Fibroblast of the aortic adventitia (primary cell): Measurements from ENCODE around the gene CR1. TPM values are rescaled to one million over a fixed set of nuclear protein-coding genes. Genes with fewer than 3 reads are reported as not detected.

Source experiments
- DNase-seq: peaks from one replicate; pipeline ENCODE4 v3.0.0-alpha.2; 2010; ENCODE audit warnings: low read depth
- H3K4me3 ChIP-seq: 2 replicates; pipeline ENCODE4 v1.5.1; 2011; ENCODE audit warnings: low read depth, mild to moderate bottlenecking, control low read depth, low read length, moderate library complexity
- total RNA-seq: library from RNA; depleted of rRNA; stranded (reverse); fragments of >200 nt; gene quantifications from 2 replicates; pipeline ENCODE4 v1.2.3, GENCODE V29; 2012; ENCODE audit warnings: low replicate concordance
- TF ChIP-seq, protein P1 (sequence below): IDR thresholded peaks from 2 replicates; pipeline ENCODE4 v1.5.1; 2011; ENCODE audit warnings: mild to moderate bottlenecking, low read length, control low read depth, inconsistent platforms; ENCODE audit not compliant: insufficient read depth

CR1 gene
- total RNA-seq, 1 donor, result not detected

DNA sequence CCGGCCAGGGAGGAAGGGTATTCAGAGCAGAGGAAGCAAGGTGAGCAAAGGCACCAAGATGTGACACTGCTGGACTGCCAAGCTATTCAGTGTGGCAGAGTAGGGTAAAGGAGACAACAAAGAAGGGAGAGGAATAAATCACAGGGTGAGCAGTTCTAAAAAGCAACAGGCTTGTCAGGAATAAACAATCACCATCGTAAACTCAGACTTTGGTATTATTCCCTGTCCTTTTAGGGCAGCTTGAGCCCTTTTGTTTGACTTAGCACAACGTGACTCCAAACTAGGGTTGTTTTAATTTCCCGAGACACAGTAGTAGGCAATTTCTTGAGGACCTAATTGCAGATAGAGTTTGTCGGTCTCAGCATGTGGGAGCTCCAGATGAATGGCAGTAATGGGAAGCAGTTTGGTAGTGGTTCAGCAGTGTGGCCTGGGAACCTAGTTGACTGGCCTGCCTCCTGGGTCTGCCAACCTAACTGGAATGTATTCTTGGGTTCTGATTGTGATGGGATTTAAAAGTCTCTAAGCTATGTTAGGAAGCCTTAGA is 153.3 kb downstream of the CR1 start:
- DNase-seq, result no peak
- TF ChIP-seq, protein P1, sequence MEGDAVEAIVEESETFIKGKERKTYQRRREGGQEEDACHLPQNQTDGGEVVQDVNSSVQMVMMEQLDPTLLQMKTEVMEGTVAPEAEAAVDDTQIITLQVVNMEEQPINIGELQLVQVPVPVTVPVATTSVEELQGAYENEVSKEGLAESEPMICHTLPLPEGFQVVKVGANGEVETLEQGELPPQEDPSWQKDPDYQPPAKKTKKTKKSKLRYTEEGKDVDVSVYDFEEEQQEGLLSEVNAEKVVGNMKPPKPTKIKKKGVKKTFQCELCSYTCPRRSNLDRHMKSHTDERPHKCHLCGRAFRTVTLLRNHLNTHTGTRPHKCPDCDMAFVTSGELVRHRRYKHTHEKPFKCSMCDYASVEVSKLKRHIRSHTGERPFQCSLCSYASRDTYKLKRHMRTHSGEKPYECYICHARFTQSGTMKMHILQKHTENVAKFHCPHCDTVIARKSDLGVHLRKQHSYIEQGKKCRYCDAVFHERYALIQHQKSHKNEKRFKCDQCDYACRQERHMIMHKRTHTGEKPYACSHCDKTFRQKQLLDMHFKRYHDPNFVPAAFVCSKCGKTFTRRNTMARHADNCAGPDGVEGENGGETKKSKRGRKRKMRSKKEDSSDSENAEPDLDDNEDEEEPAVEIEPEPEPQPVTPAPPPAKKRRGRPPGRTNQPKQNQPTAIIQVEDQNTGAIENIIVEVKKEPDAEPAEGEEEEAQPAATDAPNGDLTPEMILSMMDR, result no peak
- H3K4me3 ChIP-seq, result no peak overlapping the region

DNA sequence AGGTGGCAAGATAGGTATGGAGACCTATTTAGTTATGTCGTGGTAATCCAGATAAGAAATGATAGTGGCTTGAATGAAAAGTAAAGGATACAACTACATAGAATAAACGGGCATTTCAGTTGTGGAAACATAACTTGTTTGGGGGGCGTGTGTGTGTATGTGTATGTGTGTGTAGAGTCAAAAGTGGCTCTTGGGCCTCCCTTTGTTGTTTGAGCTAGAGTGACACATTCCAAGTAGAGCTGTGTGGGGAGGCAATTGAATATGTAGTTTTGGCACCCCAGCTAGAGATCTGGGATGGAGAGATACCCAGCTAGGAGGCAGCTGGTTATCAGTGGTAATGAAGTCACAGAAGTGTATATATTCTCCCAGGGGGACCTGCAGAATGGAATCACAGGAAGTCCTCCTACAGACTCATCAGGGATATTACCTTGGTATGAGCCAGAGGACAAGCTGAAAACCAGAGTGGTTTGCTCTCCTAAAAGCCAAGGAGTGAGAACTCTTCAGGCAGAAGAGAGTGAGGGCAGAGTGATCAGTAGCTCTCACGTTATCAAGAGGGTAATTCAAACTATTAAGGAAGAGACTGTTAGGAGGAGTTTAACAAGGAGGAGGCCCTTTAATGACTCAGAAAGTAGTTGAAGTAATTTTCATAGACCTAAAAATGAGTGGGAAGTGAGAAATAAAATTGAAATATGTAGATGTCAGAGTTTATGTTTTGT is 154.1 kb downstream of the CR1 start:
- DNase-seq, result no peak
- no peak overlapping the region for H3K4me3 ChIP-seq
- TF ChIP-seq, protein P1, result no peak

DNA sequence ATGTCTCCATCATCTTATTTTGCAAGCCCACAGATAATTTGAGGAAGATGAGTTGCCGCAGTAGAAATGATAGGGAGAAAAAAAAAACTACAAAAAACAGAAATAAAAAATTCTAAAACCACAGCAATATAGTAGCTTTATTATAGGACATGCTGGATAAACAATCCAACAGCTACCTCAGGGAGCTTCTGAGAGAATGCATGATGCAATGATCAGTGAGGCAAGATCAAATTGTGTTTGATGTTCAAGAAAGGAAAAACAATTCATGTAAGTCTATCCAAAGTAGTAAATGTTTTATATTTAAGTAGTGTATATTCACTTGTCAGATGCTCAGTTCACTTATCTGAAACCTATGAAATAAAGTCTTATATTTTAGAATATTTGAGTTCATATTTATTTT is 155.6 kb downstream of the CR1 start:
- no peak overlapping the region for H3K4me3 ChIP-seq
- TF ChIP-seq, protein P1, result no peak
- no peak for DNase-seq

DNA sequence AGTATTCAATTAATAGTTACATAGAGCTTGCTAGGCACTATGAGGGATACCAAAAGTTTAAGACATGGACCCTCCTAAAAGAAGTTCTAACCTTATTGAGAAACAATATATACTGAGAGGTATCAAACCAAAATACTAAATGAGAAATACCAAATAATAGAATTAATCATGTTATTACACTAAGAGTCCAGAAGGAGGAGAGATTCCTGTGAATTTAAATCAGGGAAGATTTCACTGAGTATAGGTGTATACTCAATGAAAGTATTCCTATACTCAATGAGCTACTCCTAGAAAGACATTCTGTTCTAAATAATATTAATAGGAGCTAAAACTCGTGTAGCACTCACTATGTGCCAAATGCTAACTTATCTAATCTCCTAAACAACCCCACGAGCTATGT is 158.4 kb downstream of the CR1 start:
- H3K4me3 ChIP-seq, result no peak overlapping the region
- TF ChIP-seq, protein P1, result peak; percentile 33
- DNase-seq, result peak; percentile 15

DNA sequence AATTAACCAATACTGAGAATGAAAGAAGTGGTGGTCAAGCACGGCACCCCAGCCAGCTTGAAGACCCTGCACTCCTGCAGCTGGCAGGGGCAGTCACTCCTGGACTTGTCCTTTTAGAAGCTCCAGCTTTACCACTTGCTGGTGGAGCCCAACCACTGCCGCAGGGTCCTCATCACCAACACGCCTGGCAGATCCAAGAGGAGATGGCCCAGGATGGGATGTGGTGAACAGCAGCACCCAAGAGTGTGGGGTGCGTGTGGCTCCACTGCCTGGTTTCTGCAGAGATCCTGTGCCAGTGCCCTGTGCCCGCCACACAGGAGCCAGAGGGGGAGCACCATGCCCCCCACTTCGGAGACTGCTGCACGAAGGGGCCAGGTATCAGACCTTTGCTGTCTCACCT is 162.5 kb downstream of the CR1 start:
- no peak for DNase-seq
- TF ChIP-seq, protein P1, result no peak
- H3K4me3 ChIP-seq, result no peak overlapping the region

DNA sequence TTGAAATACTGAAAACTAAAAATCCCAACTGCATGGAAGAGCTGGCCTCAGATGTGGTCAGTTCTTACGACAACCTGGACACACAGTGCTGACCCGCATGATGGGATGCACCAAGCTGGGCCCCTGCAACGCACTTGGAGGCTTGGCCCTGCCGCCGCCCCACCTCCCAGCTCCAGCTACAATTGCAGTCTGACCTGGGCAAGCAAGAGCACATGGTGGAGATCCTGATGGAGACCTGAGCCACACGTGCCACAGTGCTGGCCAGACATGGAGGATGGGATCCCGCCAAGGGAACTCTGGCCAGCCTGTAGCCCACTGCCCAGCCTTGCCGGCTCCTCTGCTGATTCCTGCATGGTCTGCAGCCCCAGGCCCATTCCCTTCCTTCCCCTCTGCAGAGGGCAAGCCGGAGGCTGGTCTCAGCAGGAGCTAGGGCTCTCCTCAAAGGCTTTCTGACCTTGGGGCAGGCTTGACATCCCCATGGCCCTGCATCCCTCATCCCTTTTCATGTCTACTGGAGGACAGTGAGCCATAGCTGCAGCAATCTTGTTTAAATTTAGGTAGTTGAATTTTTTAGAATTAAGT is 163.0 kb downstream of the CR1 start:
- TF ChIP-seq, protein P1, result no peak
- DNase-seq, result no peak
- H3K4me3 ChIP-seq, result no peak overlapping the region
